ENCODE results near the gene SLIT1.

Gene SLIT1

DNA sequence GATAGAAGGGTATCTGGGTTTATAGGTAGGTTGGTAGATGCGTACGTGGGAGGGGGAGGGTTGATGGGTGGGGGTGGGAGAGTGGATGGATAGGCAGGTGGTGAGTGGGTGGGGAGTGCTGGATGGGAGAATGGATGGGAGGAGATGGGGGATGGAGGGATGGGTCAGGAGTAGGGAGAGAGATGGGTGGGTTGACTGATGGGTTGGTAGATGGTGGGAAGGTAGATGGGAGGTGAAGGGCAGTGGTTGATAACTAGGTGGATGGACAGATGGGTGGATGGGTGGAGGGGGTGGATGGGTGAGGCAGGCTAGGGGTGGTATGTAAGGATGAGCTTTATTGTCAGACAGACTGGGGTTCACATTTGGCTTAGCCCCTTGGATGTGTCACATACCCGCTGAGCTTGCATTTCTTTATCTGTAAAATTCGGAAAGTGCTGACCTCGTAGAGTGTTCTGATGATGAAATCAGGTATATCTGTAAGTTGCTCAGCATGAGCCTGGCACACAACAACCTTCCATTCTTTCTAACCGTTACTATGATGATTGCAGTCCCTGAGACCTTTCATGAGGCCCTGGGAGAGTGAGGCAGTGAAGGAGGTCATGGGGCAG, 34.3 kb downstream of the SLIT1 start:
- Histone ChIP-seq H3K9ac (ENCODE audit: low read length) (no peak overlapping the region), H3K36me3 (ENCODE audit: insufficient read depth, low read length) (no peaks in the 10 kb centered on the region), H3K4me3 (ENCODE audit: low read depth in 1 of 2, low read length in 2 of 2) (no peak overlapping the region), H3K9me3 (ENCODE audit: low read length) (no peaks in the 10 kb centered on the region), H3K4me1 (ENCODE audit: insufficient read depth, low read length) (no peaks in the 10 kb centered on the region), H3K27me3 (ENCODE audit: control insufficient read depth in 1 of 2, insufficient read depth in 2 of 2, low read length in 2 of 2) (no peaks in the 10 kb centered on the region), H3K27ac (ENCODE audit: low read depth, low read length) (no peak overlapping the region)

DNA sequence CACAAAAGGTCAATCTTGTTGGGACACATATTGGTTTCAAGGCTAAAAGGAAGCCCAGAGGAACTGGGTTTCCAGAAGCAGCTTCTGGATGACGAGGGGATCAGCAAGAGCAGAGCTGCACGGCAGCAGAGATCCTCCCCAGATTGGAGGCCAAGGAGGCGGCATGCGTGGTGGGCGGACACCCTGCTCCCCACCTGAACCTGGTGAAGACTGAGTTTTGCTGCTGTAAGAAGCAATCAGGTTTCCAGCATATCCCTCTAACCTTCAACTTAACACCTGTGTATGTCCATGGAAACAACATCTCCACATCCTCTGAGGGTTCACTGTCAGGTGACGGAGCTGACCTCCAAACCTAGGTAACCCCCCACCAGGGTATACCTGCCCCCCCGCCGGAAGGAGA, 35.1 kb downstream of the SLIT1 start:
- Histone ChIP-seq H3K9me3 (ENCODE audit: low read length) (no peaks in the 10 kb centered on the region), H3K27me3 (ENCODE audit: control insufficient read depth in 1 of 2, insufficient read depth in 2 of 2, low read length in 2 of 2) (no peaks in the 10 kb centered on the region), H3K27ac (ENCODE audit: low read depth, low read length) (no peak overlapping the region), H3K4me3 (ENCODE audit: low read depth in 1 of 2, low read length in 2 of 2) (no peak overlapping the region), H3K4me1 (ENCODE audit: insufficient read depth, low read length) (no peaks in the 10 kb centered on the region), H3K36me3 (ENCODE audit: insufficient read depth, low read length) (no peaks in the 10 kb centered on the region), H3K9ac (ENCODE audit: low read length) (no peak overlapping the region)

DNA sequence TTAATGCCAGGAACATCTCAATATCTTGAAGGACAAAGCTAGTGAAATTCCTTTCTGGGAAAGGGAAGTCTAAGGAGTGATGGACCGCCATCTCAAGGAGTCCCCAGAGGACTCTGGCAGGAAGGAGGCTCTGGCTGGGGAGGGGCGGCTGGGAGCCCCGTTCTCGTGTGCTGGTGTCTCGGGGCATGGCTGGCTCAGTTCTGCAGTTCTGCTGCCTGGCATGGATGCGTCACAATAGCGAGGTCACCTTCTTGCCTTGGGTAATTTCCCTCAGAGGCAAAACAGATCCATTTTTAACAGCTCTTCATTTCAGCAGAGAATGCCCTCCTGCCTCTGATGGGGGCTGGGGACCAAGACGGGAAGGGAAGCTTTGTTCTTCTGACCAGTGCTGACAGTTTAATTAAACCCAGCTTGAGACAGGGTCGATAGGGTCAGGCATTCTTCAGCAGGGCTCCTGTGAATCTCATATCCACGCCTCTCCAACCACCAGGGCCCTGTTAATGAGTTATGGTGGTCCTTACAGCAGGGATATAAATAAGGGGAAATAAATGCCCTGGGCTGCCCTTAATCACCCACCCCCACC, 35.7 kb downstream of the SLIT1 start:
- Histone ChIP-seq H3K9ac (ENCODE audit: low read length) (no peak overlapping the region), H3K27ac (ENCODE audit: low read depth, low read length) (no peak overlapping the region), H3K4me1 (ENCODE audit: insufficient read depth, low read length) (no peaks in the 10 kb centered on the region), H3K36me3 (ENCODE audit: insufficient read depth, low read length) (no peaks in the 10 kb centered on the region), H3K4me3 (ENCODE audit: low read depth in 1 of 2, low read length in 2 of 2) (no peak overlapping the region), H3K9me3 (ENCODE audit: low read length) (no peaks in the 10 kb centered on the region), H3K27me3 (ENCODE audit: control insufficient read depth in 1 of 2, insufficient read depth in 2 of 2, low read length in 2 of 2) (no peaks in the 10 kb centered on the region)

DNA sequence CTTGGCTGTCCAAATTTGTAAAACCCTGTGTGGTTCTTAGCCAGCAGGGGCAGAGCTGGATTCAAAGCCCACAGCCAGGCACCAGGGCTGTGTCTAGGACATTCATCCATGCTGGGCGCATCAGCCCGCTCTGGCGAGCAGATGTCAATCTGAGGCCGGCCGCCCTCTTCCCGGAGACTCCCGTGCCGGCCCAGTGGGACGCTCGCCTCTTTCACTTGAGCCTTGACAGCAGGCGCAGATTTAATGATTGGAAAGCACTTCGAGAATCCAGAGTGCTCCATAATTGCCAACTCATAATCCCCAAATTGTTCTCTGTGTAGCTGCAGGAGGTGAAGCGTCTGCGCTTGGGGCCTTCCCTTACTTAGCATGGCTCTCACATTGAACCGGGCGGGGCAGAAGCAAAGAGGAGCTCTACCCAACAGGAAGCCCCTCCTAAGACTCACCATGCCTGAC, 36.7 kb downstream of the SLIT1 start:
- Histone ChIP-seq H3K27ac (ENCODE audit: low read depth, low read length) (no peak overlapping the region), H3K4me1 (ENCODE audit: insufficient read depth, low read length) (no peaks in the 10 kb centered on the region), H3K4me3 (ENCODE audit: low read depth in 1 of 2, low read length in 2 of 2) (no peak overlapping the region), H3K27me3 (ENCODE audit: control insufficient read depth in 1 of 2, insufficient read depth in 2 of 2, low read length in 2 of 2) (no peaks in the 10 kb centered on the region), H3K36me3 (ENCODE audit: insufficient read depth, low read length) (no peaks in the 10 kb centered on the region), H3K9ac (ENCODE audit: low read length) (no peak overlapping the region), H3K9me3 (ENCODE audit: low read length) (no peaks in the 10 kb centered on the region)

DNA sequence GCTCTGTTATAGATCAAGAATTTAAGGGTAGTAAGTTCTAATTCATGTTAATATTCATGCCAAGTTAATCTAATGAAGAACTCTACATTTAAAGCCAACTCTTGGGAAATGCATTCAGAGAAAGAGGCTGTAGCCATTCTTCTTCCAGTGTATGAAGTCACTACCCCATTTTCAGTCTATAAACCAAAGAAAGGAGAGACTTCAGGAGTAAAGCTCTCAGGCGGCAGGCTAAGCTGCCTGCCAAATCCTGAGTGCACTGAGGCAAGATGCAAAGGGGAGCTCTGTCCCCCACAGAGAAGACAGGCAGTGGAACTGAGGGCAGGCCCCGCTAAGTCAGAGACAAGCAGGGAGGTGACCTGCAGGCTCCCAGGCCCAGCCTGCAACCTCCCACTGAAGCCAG, 41.5 kb downstream of the SLIT1 start:
- H3K9me3 ChIP-seq (ENCODE audit: low read length), result no peaks in the 10 kb centered on the region
- H3K27ac ChIP-seq (ENCODE audit: low read depth, low read length), result no peak overlapping the region
- no peak overlapping the region for H3K4me3 ChIP-seq (ENCODE audit: low read depth in 1 of 2, low read length in 2 of 2)
- no peaks in the 10 kb centered on the region for H3K36me3 ChIP-seq (ENCODE audit: insufficient read depth, low read length)
- H3K27me3 ChIP-seq (ENCODE audit: control insufficient read depth in 1 of 2, insufficient read depth in 2 of 2, low read length in 2 of 2), result no peaks in the 10 kb centered on the region
- no peaks in the 10 kb centered on the region for H3K4me1 ChIP-seq (ENCODE audit: insufficient read depth, low read length)
- H3K9ac ChIP-seq (ENCODE audit: low read length), result no peak overlapping the region

DNA sequence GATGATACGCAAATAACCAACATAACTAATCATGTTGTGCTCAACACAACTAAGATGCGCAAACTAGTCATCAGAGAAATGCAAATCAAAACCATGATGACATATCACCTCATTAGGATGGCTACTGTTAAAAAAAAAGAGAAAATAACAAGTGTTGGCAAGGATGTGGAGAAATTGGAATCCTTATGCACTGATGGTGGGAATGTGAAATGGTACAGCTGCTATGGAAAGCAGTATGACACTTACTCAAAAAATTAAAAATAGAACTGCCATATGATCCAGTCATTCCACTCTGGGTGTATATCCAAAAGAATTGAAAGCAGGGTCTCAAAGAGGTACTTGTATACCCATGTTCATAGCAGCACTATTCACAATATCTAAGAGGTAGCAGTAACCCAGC, 42.9 kb downstream of the SLIT1 start:
- Histone ChIP-seq H3K9me3 (ENCODE audit: low read length) (no peaks in the 10 kb centered on the region), H3K4me1 (ENCODE audit: insufficient read depth, low read length) (no peaks in the 10 kb centered on the region), H3K27me3 (ENCODE audit: control insufficient read depth in 1 of 2, insufficient read depth in 2 of 2, low read length in 2 of 2) (no peaks in the 10 kb centered on the region), H3K27ac (ENCODE audit: low read depth, low read length) (no peak overlapping the region), H3K4me3 (ENCODE audit: low read depth in 1 of 2, low read length in 2 of 2) (no peak overlapping the region), H3K9ac (ENCODE audit: low read length) (no peak overlapping the region), H3K36me3 (ENCODE audit: insufficient read depth, low read length) (no peaks in the 10 kb centered on the region)

DNA sequence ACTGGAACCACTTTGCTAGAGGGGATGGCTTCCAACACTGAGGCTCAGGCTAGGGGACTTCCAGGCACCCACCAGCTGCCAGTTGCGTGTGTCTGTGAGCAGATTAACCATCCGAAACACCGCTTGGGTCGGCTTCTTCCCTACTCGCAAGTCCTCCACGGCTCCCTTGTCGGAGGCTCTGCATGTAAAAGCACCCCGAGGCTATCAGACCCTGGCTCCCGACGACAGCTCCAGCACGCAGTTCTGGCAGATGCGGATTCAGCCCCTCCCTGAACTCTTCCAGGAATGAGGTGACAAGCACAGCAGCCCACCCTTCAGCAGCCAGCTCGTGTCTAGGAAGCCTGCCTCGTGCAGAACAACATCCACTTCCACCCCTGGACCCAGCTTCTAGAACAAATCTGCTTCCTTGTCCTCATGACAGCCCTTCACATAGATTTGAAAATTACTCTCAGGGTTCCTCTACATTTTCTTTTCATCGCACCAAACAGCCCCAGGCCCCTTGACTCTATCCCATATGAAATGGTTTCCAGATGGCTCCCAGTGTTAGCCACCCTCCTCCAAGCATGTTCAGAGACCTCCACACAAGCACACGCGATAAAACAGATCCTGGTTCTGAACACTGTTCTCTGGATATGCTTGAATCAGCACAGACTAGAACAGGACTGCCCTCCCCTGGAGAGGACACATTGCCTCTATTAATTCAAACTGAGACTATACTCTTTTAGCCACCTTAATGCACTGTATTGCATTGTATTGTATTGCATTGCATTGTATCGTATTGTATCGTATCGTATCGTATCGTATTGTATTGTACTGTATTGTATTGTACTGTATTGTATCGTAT, 44.6 kb downstream of the SLIT1 start:
- Histone ChIP-seq H3K4me3 (ENCODE audit: low read depth in 1 of 2, low read length in 2 of 2) (no peak overlapping the region), H3K36me3 (ENCODE audit: insufficient read depth, low read length) (no peaks in the 10 kb centered on the region), H3K9me3 (ENCODE audit: low read length) (no peaks in the 10 kb centered on the region), H3K4me1 (ENCODE audit: insufficient read depth, low read length) (no peaks in the 10 kb centered on the region), H3K9ac (ENCODE audit: low read length) (no peak overlapping the region), H3K27me3 (ENCODE audit: control insufficient read depth in 1 of 2, insufficient read depth in 2 of 2, low read length in 2 of 2) (no peaks in the 10 kb centered on the region), H3K27ac (ENCODE audit: low read depth, low read length) (no peak overlapping the region)

DNA sequence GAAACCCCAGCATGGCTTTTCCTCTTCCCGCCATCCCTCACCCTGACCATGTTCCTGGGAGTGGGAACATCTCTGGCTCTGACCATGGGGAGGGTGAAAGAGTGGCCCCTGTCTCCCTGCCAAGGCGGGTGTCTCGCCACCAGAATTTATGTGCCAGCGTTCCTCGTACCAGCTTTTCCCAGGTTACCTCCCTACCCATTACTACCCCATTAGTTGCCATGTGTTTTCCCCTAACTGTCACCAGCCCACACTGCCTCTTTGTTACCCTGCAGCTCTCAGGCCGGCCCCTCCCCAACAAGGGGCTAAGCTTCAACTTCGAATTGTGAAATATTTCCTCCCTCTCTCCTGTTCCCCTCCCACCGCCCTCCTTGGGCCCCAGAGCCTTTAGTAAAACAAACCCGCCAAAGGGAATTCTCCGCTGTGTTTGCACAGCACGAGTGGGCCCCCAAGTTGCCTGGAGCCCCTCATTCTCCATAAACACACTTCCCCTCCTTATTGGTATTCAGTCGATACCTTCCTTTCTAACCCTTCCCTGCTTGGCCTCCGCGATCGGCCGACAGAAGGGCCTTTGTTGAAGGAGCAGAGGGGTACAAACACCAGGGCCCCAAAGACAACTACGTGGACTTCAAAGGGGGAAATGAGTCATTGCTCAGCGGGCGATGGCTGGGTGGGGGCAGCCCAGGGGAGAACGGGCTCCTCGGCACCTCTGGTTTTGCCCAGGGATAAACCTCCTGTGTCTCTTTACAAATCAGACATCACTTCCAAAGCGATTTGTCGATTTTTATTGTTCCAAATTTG, 45.5 kb downstream of the SLIT1 start:
- H3K4me1 ChIP-seq (ENCODE audit: insufficient read depth, low read length), result no peaks in the 10 kb centered on the region
- no peaks in the 10 kb centered on the region for H3K27me3 ChIP-seq (ENCODE audit: control insufficient read depth in 1 of 2, insufficient read depth in 2 of 2, low read length in 2 of 2)
- H3K36me3 ChIP-seq (ENCODE audit: insufficient read depth, low read length), result no peaks in the 10 kb centered on the region
- no peak overlapping the region for H3K9ac ChIP-seq (ENCODE audit: low read length)
- H3K27ac ChIP-seq (ENCODE audit: low read depth, low read length), result no peak overlapping the region
- H3K4me3 ChIP-seq (ENCODE audit: low read depth in 1 of 2, low read length in 2 of 2), result no peak overlapping the region
- no peaks in the 10 kb centered on the region for H3K9me3 ChIP-seq (ENCODE audit: low read length)

DNA sequence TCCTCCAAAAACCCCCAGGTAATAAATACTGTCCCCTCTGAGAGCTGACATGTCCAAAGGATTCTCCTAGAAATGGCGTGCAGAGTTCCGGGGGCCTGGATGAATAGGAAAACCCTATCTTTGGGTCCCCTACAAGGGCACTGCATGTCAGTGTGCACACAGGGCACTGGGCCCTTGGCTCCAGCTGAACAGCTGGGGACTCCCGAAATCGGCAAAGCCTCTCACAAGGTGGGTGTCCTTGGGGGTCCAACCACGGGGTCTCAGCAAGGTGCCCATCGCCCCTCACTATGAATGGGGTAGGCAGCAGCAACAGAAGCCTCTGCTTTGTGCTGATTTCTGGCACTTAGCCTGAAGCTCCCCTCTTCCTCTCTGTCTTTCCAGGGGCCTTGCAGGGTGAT, 46.1 kb downstream of the SLIT1 start:
- H3K27me3 ChIP-seq (ENCODE audit: control insufficient read depth in 1 of 2, insufficient read depth in 2 of 2, low read length in 2 of 2), result no peaks in the 10 kb centered on the region
- H3K36me3 ChIP-seq (ENCODE audit: insufficient read depth, low read length), result no peaks in the 10 kb centered on the region
- no peak overlapping the region for H3K9ac ChIP-seq (ENCODE audit: low read length)
- H3K9me3 ChIP-seq (ENCODE audit: low read length), result no peaks in the 10 kb centered on the region
- no peak overlapping the region for H3K4me3 ChIP-seq (ENCODE audit: low read depth in 1 of 2, low read length in 2 of 2)
- no peaks in the 10 kb centered on the region for H3K4me1 ChIP-seq (ENCODE audit: insufficient read depth, low read length)
- no peak overlapping the region for H3K27ac ChIP-seq (ENCODE audit: low read depth, low read length)

DNA sequence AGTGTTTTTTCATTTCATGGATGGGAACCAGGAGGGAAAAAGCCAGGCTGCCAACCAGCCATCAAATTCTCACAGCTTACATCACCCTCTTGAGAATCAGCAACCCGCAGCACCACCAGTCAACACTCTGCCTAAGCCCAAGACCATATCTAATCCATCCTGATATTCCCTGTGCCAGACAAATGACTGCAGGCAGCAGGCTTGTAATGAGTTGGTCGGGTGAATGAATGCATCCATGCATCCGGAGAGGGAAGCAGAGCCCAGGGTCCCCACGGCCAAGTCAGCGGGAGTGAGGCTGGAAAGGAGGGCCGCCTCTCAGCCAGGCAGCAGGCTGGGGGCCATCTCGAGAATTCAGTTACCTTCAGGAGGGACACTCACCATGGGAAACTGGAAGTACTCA, 46.9 kb downstream of the SLIT1 start:
- H3K9me3 ChIP-seq (ENCODE audit: low read length), result no peaks in the 10 kb centered on the region
- no peaks in the 10 kb centered on the region for H3K36me3 ChIP-seq (ENCODE audit: insufficient read depth, low read length)
- H3K27ac ChIP-seq (ENCODE audit: low read depth, low read length), result no peak overlapping the region
- H3K4me3 ChIP-seq (ENCODE audit: low read depth in 1 of 2, low read length in 2 of 2), result no peak overlapping the region
- H3K9ac ChIP-seq (ENCODE audit: low read length), result no peak overlapping the region
- H3K4me1 ChIP-seq (ENCODE audit: insufficient read depth, low read length), result no peaks in the 10 kb centered on the region
- no peaks in the 10 kb centered on the region for H3K27me3 ChIP-seq (ENCODE audit: control insufficient read depth in 1 of 2, insufficient read depth in 2 of 2, low read length in 2 of 2)

DNA sequence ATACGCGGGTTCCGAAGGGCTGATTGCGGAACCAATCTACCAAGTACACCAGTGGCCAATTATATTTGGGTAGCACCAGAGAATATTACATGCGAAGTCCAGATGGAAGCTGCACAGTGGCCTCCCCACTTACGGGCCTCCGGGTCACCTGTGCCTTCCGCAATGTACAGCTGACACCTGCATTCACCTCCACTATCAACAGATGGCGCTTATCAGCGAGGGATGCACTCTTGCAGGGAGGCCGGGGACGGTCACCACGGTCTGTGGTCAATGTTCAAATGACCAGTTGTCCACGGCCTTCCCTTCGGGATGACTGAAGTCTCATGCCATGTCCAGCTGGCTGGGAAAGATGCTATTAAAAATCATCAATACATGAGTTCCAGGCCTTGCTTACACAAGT, 47.6 kb downstream of the SLIT1 start:
- Histone ChIP-seq H3K4me3 (ENCODE audit: low read depth in 1 of 2, low read length in 2 of 2) (no peak overlapping the region), H3K36me3 (ENCODE audit: insufficient read depth, low read length) (no peaks in the 10 kb centered on the region), H3K27ac (ENCODE audit: low read depth, low read length) (no peak overlapping the region), H3K27me3 (ENCODE audit: control insufficient read depth in 1 of 2, insufficient read depth in 2 of 2, low read length in 2 of 2) (no peaks in the 10 kb centered on the region), H3K9ac (ENCODE audit: low read length) (no peak overlapping the region), H3K4me1 (ENCODE audit: insufficient read depth, low read length) (no peaks in the 10 kb centered on the region), H3K9me3 (ENCODE audit: low read length) (no peaks in the 10 kb centered on the region)

Measured in muscle layer of colon (tissue), 2 donors.